GM19351 (cell line): ENCODE results near the gene ZNF669.

Experiments
- ATAC-seq: cut with Tn5 transposase; IDR thresholded peaks from one replicate; pipeline ENCODE4 v1.9.1; 2021; ENCODE audit warnings: mild to moderate bottlenecking, moderate library complexity; ENCODE audit not compliant: unreplicated experiment

The ZNF669 gene

DNA sequence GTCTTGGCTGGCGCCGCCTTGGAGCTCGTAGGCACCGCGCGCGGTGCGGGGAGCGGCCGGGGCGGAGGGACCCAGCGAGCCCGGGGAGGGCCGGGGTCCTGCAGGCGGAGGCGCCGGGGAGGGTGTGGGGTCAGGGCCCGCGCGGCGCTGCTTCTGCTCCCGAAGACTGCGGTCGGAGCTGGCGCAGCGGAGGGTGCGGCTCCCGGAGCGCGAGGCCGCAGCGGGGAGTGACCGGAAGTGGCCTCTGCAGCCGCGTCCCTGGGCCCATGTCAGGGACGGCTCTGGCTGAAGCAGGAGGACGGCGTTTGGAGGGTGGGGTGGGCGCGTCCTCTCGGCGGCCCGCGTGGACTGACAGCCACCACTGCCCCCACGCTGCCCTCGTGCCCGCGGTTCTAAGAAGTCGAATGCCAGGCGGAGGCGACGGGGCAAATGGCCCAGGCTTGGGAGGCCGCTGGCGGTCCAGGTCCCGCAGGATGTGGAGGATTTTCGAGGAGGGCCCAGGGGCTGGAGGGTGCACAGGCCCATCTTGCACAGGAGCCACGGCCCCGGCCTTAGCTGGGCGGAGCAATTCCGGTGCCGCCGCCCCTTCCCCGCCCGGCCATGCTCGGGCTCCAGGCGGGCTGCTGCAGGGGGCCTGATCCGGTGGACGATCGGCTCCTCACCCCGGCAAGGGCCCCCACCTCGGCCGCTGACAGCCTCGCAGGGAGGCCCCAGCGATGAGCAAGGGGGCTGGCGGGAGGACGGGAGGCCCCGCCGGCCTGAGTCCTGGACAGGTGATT is 7.7 kb upstream of the ZNF669 start:
- ATAC-seq: no peak

- no peak for ATAC-seq
Observed at GRCh38 chr1:247111259-247111699, 7.1 kb upstream of the ZNF669 start.

DNA sequence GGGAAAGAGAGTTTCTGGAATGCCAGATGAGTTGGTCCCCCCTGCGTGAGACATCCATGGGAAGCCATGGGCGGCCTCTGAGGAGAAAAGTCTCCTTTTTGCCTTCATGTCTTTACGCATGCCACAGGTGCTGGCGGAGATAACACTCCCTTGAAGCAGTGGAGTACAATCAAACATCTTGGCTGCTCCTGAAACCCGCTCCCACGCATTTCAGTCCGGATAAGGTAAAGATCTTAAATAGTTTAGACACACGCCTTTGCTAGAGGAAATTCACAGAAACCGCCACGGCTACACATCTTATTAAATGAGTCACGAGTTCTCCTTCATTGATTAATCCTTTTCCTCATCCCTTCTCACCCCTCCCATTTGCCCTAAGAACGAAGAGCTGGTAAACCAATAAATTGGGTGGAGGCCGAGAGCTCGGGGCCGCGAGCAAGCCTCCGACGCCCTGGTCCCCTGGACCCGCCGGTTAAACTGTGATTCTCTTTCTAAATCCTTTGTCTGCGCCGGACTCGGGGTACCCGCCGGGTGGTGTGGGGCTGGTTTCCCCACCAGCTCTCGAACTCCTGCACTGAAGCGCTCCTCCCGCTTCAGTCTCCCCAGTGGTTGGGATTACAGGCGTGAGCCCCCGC is 6.6 kb upstream of the ZNF669 start:
- no peak for ATAC-seq

GRCh38 chr1:247107694-247108093 is 3.5 kb upstream of the ZNF669 start:
- no peak for ATAC-seq

GRCh38 chr1:247105966-247106365 is 1.8 kb upstream of the ZNF669 start:
- ATAC-seq: no peak

GRCh38 chr1:247104965-247105364 is 809 bp upstream of the ZNF669 start:
- ATAC-seq: no peak

- ATAC-seq: no peak
Observed at GRCh38 chr1:247102381-247102780, 1.8 kb downstream of the ZNF669 start.

DNA sequence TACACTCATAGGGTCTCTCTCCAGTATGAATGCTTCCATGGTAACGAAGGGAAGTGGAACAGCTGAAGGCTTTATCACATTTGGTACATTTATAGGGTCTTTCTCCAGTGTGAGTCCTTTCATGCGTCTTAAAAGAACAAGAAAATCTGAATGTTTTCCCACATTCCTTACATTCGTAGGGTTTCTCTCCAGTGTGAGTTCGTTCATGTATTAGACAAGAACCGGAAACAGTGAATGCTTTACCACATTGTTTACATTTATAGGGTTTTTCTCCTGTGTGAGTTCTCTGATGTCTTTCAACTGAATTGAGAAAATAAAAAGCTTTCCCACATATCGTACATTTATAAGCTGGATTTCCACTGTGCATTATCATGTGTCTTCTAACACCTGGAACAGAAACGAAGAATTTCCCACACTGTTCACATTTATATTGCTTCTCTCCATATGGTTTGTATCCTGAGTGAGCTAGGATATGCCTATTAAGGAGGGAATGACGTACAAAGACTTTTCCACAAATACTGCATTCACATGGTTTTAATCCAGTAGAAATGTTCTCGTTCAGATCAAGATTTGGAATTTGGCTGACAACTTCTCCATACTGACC is 3.4 kb downstream of the ZNF669 start:
- ATAC-seq: no peak

- no peak for ATAC-seq
Observed at GRCh38 chr1:247096958-247097357, 7.2 kb downstream of the ZNF669 start.

DNA sequence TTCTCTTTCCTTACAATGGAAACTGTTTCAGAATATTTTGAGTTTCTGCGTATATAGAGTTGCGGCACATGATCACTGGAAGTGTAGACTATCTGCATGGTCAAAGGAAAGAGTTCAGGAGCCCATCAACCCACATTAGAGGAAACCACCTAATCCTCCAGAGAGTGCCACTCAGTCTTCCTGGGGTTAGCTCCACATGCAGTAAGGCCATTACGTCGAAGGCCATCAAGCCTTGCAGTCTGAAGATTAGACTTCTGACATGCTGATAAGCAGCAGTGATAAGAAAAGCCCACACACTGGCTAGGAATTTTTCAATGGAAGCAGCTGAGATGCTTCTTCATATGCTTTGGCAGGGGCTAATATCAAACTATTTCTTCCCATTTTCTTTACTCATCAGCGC is 7.6 kb downstream of the ZNF669 start:
- ATAC-seq: no peak

- no peak for ATAC-seq
Observed at GRCh38 chr1:247096112-247096511, 8.0 kb downstream of the ZNF669 start.

DNA sequence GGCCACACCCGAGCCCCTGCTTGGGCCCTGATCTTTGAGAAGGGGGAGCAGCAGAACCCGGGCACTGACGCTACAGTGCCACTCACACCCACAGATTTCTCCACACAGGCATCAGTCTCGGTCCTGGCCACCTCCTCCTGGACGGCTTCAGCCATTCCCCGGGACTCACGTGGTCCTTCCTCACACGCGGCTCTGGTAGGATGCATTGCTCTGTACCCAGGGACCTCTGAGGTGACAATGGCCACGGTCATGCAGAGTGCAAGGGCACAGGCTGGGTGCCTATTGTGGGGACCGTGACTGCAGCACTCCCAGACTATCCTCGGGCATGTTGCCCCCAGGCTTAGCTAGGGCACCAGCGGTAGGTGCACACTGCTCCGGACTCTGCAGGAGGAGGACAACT is 13.7 kb downstream of the ZNF669 start:
- no peak for ATAC-seq

DNA sequence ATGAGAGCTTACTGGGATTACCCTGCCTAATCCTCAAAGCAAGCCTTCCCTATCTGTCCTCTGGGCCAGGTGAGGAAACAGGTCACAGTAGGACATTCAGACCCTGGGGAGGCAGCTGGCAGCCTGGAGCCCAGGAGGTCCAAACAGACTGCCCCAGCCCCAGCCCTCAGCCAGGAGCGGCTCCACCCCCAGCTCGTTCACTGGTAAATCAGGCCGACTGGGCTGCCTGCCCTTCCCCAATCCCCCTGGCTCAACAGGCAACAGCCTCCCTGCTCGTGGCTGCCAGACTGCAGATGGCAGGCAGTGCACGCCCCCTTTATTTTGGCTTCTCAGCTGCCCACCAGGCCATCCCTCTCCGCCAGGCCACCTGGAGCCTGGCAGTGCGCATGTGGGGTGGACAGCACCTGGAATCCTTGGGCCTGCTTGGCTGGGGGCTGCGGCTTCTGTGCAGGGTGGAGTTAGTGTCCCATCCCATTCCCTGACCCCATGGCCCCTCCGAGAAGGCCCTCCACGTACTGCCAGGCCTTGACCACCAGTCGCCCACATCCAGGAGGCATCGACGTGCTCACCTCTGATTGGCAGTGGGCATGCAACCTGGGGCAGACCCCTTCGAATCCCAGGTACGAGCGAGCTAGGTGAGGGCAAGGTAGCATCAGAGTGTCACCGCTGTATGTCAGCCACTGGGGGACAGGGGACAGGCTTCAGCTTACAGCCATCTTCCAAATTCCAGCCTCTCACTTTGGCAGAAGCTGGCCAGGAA is 14.4 kb downstream of the ZNF669 start:
- ATAC-seq: no peak

DNA sequence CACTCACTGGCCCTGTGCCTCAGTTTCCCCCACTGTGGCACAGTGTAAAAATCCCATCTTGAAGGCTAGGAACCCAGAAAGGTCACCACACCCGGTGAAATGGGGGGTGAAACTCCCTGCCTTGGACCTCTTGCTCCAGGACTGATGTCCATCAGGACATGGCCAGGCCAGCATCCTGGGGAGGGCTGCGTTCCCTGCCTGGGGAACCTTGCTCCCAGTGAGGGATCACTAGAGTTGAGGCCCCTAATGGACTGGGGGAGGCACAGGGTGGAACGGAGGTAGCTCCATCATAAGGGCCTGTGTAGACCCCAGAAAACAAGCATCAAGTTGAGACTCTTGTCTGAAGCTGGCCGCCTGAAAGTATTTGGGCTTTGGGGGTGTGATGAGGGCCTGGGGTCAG is 15.2 kb downstream of the ZNF669 start:
- no peak for ATAC-seq

DNA sequence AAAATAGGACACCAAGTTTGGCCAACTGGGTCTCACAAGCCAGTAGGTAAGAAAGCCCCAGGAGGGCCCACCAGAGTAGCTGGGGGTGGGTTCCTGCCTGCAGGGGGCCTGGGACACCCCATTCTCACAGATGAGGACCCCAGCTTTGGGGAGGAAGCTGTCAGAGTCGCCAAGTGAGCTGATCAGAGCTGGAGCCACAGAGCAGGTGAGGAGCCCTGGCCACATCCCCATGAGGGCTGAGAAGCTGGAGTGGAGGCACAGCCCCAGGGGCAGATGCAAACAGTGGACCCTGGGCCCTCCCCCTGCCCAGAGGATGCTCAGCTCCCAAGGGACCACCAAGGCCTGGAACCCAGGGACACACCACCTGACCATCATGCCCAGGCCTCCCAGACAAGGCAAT is 16.9 kb downstream of the ZNF669 start:
- ATAC-seq: no peak

- no peak for ATAC-seq
Observed at GRCh38 chr1:247085310-247085709, 18.8 kb downstream of the ZNF669 start.

DNA sequence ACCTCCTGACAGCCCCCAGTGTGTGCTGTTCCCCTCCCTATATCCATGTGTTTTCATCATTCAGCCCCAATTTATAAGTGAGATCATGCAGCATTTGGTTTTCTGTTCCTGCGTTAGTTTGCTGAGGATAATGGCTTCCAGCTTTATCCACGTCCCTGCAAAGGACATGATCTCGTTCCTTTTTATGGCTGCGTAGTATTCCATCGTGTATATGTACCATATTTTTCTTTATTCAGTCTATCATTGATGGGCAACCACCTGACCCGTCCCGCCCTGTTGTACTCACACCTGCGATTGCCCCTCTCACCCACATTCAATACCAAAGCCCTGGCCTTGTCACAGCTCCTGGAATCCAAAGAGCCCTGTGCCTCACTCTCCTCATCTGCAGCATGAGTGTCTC is 19.4 kb downstream of the ZNF669 start:
- ATAC-seq: no peak

GRCh38 chr1:247079141-247079874 is 24.8 kb downstream of the ZNF669 start:
- ATAC-seq: no peak

- ATAC-seq: peak; percentile 99
Observed at GRCh38 chr1:247078258-247079140, 25.7 kb downstream of the ZNF669 start, which contains the start of gene ZNF670. Gene ZNF670, minus strand, starts transcription at chr1:247078811. Its CDS starts 215 bp downstream, at chr1:247078596.

DNA sequence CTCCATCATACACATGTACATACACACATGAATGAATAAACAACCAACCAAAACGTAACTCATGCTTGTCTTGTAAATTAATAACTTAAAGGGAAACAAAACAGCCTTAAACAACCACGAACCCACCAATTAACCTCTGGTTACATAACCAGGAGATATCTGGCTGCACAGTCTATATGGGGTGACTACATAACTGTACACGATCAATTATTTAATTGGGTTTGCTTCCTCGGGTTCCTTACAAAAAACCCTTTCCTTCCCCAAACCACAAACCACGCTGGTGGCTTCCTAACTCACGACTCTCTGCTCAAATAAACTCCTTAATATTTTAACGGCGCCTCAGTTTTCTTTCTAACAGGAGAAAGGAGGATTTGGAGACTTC is 26.3 kb downstream of the ZNF669 start:
- ATAC-seq: peak; percentile 18
